Panc1 (cell line): Measurements from ENCODE around the gene RAB3IL1. TPM values are rescaled to one million over a fixed set of nuclear protein-coding genes. Genes with fewer than 3 reads are reported as not detected.

Experiments
- ATAC-seq: fragments of 200-7000 bp; cut with Tn5 transposase; 2 replicates; pipeline ENCODE4 v1.9.1; 2020; ENCODE audit warnings: mild to moderate bottlenecking, moderate library complexity
- BruUV-seq: library from RNA; stranded (reverse); fragments of 400-500 nt; replicated peaks from 2 replicates; lab custom pipeline; 2021; lab: Mats Ljungman, UMichigan
- CTCF ChIA-PET: fragments of 300-600 bp; sonication (Branson Sonifier 250); formaldehyde crosslinking; loops from one replicate; lab custom pipeline; 2022; ENCODE audit warnings: antibody characterized with exemption; lab: Charles Lee
- POLR2A ChIA-PET: fragments of 300-600 bp; sonication (Branson Sonifier 250); formaldehyde crosslinking; loops from one replicate; lab custom pipeline; 2022; ENCODE audit warnings: antibody characterized with exemption; lab: Charles Lee
- DNase-seq: peaks from one replicate; pipeline ENCODE4 v3.0.0-alpha.2; 2010; ENCODE audit warnings: low read depth, low spot score
- H3K27ac ChIP-seq: 2 replicates; pipeline ENCODE4 v1.5.1; 2011; ENCODE audit warnings: mild to moderate bottlenecking, low read length, inconsistent platforms
- H3K27me3 ChIP-seq: fragments of 200-500 bp; sonication (Bioruptor generic); 2 replicates; pipeline ENCODE4 v1.6.0; 2014; ENCODE audit warnings: low read length, inconsistent platforms; ENCODE audit not compliant: control insufficient read depth, insufficient read depth
- H3K36me3 ChIP-seq: fragments of 200-500 bp; sonication (Bioruptor generic); 2 replicates; pipeline ENCODE4 v1.5.1; 2014; ENCODE audit warnings: inconsistent platforms, mild to moderate bottlenecking, low read length, moderate library complexity; ENCODE audit not compliant: control insufficient read depth, insufficient read depth
- H3K4me1 ChIP-seq: 2 replicates; pipeline ENCODE4 v1.5.1; 2011; ENCODE audit warnings: inconsistent platforms, mild to moderate bottlenecking, low read length, moderate library complexity; ENCODE audit not compliant: control insufficient read depth, insufficient read depth
- H3K4me3 ChIP-seq, 2 experiments: 2 replicates each; pipeline ENCODE4 v1.5.1; 2011 to 2012; ENCODE audit warnings: low read depth in 2 of 2, low read length in 2 of 2, mild to moderate bottlenecking in 2 of 2, inconsistent platforms in 1 of 2, moderate library complexity in 1 of 2
- H3K9me3 ChIP-seq: fragments of 200-500 bp; sonication (Bioruptor generic); 2 replicates; pipeline ENCODE4 v1.5.1; 2014; ENCODE audit warnings: low read depth, mild to moderate bottlenecking, inconsistent platforms, low read length, moderate library complexity; ENCODE audit not compliant: control insufficient read depth, insufficient read depth
- POLR2AphosphoS5 ChIP-seq: IDR thresholded peaks from 2 replicates; pipeline ENCODE4 v1.6.1; 2012; ENCODE audit warnings: mild to moderate bottlenecking, low read depth, low read length, moderate library complexity
- SIN3A ChIP-seq: IDR thresholded peaks from 2 replicates; pipeline ENCODE4 v1.6.1; 2012; ENCODE audit warnings: low read depth, mild to moderate bottlenecking, low read length, moderate library complexity, borderline replicate concordance; ENCODE audit not compliant: insufficient read depth
- TCF7L2 ChIP-seq: IDR thresholded peaks from 2 replicates; pipeline ENCODE4 v1.6.1; 2011; ENCODE audit warnings: mild to moderate bottlenecking, low read depth, low read length, inconsistent platforms
- in situ Hi-C: cut with HindIII; loops from 2 replicates; pipeline ENCODE4 v1.10.0; 2016; ENCODE audit warnings: low sequenced_read_pairs, low pct_unique_long_range_greater_than_20kb
- intact Hi-C: fragments of 100-400 bp; cut with micrococcal nuclease; formaldehyde crosslinking; loops from one replicate; pipeline ENCODE4 v1.10.0; 2022; ENCODE audit not compliant: unreplicated experiment
- total RNA-seq: library from RNA; stranded (reverse); gene quantifications from one replicate; pipeline ENCODE4 v1.2.1, GENCODE V29; 2021; ENCODE audit not compliant: unreplicated experiment
- TF ChIP-seq, protein P1 (sequence below), 2 experiments: IDR thresholded peaks; 2 replicates each; pipeline ENCODE4 v1.6.1; 2011 to 2012; ENCODE audit warnings: low read depth in 2 of 2, control low read depth in 1 of 2, low read length in 1 of 2, mild to moderate bottlenecking in 1 of 2, moderate library complexity in 1 of 2; ENCODE audit not compliant: insufficient read depth in 1 of 2
- TF ChIP-seq, protein P2 (sequence below): fragments of 450-650 bp; IDR thresholded peaks from 2 replicates; pipeline ENCODE4 v1.5.1; 2017; ENCODE audit warnings: mild to moderate bottlenecking

Gene RAB3IL1
- total RNA-seq, 1 experiment from 2014 or later, result 8.9 TPM

DNA sequence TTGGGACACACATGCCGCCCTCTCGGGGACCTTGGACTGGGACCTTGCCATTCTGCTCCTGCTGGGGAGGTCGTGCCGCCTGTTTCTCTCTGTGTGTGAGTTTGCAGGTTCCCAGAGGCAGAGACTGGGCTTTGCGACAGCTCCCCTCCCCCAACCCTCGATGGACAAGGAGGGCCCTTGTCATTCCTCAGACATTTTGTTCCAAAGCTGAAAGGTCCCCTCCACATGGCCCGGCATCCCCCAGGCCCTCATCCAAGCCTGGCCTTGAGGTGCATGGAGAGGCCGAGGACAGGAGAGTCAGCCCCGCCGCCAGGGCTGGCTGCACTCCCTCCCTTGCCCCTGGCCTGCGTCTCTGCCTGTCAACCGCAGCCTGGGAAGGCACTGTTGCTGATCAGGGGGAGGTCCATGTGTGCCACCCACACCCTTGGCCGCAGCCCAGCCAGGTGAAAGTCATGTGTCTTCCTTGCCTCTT lies 63.6 kb downstream of the RAB3IL1 start:
- in situ Hi-C loops (no loop called here), intact Hi-C loops (no loop called here)
- Histone ChIP-seq H3K27ac (no peak overlapping the region), H3K4me1 (peaks cover 4% of the 10 kb centered on the region; the same call in 1 of the 2 replicates), H3K4me3 (no peak overlapping the region), H3K27me3 (no peaks in the 10 kb centered on the region), H3K9me3 (no peaks in the 10 kb centered on the region), H3K36me3 (0 out of 2 replicates have a peak, but pooled peaks cover 2% of the 10 kb centered on the region)
- DNase-seq, result no peak
- POLR2A ChIA-PET, result no interaction called here
- no TSS peak for BruUV-seq
- CTCF ChIA-PET, result no interaction called here
- TF ChIP-seq POLR2AphosphoS5, result no peak
- no peak for TF ChIP-seq SIN3A
- TF ChIP-seq TCF7L2, result no peak
- no peak for ATAC-seq

DNA sequence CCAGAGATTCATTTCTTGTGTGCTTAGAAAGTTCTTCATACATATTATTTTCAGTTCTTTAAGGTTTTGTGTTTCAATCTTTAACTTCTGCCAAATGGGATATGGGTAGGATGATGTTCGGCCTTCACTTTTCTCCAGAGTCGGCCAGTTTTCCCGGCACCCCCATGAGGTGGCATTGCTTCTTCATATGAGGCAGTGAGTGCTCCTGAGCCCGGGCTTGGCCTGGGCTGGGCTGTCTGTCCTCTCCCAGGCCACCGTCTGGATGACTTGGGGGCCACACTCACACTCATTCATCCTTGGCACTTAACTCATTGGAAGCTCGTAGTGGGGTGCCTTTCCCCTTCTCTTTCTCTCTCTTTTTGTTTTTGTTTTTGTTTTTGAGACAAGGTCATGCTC lies 65.5 kb downstream of the RAB3IL1 start:
- POLR2A ChIA-PET, result no interaction called here
- peaks cover 2% of the 10 kb centered on the region; the same call in 1 of the 2 replicates for H3K36me3 ChIP-seq
- in situ Hi-C loops, result no loop called here
- H3K27me3 ChIP-seq, result no peaks in the 10 kb centered on the region
- TF ChIP-seq, protein P1, sequence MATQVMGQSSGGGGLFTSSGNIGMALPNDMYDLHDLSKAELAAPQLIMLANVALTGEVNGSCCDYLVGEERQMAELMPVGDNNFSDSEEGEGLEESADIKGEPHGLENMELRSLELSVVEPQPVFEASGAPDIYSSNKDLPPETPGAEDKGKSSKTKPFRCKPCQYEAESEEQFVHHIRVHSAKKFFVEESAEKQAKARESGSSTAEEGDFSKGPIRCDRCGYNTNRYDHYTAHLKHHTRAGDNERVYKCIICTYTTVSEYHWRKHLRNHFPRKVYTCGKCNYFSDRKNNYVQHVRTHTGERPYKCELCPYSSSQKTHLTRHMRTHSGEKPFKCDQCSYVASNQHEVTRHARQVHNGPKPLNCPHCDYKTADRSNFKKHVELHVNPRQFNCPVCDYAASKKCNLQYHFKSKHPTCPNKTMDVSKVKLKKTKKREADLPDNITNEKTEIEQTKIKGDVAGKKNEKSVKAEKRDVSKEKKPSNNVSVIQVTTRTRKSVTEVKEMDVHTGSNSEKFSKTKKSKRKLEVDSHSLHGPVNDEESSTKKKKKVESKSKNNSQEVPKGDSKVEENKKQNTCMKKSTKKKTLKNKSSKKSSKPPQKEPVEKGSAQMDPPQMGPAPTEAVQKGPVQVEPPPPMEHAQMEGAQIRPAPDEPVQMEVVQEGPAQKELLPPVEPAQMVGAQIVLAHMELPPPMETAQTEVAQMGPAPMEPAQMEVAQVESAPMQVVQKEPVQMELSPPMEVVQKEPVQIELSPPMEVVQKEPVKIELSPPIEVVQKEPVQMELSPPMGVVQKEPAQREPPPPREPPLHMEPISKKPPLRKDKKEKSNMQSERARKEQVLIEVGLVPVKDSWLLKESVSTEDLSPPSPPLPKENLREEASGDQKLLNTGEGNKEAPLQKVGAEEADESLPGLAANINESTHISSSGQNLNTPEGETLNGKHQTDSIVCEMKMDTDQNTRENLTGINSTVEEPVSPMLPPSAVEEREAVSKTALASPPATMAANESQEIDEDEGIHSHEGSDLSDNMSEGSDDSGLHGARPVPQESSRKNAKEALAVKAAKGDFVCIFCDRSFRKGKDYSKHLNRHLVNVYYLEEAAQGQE (IDR thresholded peaks at IDR 0.05; ENCODE audit: insufficient read depth in 1 of 2, low read depth in 2 of 2, low read length in 1 of 2), result no peak
- no peak for TF ChIP-seq TCF7L2
- TF ChIP-seq, protein P2, sequence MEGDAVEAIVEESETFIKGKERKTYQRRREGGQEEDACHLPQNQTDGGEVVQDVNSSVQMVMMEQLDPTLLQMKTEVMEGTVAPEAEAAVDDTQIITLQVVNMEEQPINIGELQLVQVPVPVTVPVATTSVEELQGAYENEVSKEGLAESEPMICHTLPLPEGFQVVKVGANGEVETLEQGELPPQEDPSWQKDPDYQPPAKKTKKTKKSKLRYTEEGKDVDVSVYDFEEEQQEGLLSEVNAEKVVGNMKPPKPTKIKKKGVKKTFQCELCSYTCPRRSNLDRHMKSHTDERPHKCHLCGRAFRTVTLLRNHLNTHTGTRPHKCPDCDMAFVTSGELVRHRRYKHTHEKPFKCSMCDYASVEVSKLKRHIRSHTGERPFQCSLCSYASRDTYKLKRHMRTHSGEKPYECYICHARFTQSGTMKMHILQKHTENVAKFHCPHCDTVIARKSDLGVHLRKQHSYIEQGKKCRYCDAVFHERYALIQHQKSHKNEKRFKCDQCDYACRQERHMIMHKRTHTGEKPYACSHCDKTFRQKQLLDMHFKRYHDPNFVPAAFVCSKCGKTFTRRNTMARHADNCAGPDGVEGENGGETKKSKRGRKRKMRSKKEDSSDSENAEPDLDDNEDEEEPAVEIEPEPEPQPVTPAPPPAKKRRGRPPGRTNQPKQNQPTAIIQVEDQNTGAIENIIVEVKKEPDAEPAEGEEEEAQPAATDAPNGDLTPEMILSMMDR, result no peak
- TF ChIP-seq SIN3A, result no peak
- no peak for TF ChIP-seq POLR2AphosphoS5
- DNase-seq (no peak), ATAC-seq (no peak)
- BruUV-seq, result no TSS peak
- intact Hi-C loops, result no loop called here
- H3K9me3 ChIP-seq, result no peaks in the 10 kb centered on the region
- peaks cover 4% of the 10 kb centered on the region; the same call in 1 of the 2 replicates for H3K4me1 ChIP-seq
- H3K27ac ChIP-seq, result no peak overlapping the region
- CTCF ChIA-PET, result no interaction called here
- H3K4me3 ChIP-seq, result no peak overlapping the region

DNA sequence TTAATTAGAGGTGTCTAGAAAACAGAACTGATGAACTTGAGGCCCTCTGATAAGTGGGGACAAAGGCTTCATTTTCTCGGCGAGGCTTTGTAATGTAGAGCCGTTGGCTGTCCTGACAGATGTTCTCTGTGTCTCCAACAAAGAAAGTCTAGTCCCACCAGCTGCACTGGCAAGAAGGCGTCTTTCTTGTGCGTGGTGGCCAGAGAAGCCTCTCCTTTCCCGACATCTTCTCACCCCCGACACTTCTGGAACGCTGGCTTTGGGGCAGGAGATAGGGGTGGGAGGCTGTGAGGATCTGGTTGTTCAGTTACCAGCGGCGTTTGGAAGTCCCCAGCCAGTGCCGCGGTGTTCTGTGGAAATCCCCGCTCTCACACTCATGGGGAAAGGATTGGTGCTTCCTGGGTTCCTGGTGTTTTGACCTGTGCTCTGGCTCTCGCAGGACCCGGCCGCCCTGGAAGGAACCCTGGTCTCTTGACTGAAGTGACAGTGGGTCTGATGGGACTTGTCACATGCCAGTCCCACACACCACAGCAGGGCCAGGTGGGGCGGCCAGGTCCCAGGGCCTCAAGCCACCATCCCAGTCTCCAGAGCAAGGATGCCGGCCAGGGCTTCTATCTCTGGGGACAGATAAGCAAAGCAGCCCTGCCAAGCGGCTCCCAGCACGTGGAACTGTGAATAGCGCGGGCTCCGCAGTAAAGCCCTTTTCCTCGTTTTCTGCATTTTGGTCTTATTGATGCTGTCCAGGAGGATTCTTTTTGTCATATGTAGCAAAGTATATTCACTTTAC lies 66.1 kb downstream of the RAB3IL1 start:
- POLR2A ChIA-PET, result no interaction called here
- no peak for TF ChIP-seq SIN3A
- in situ Hi-C loops, result no loop called here
- ATAC-seq (no peak), DNase-seq (no peak)
- H3K9me3 ChIP-seq, result no peaks in the 10 kb centered on the region
- no peak overlapping the region for H3K4me3 ChIP-seq
- CTCF ChIA-PET, result no interaction called here
- peaks cover 4% of the 10 kb centered on the region; the same call in 1 of the 2 replicates for H3K4me1 ChIP-seq
- H3K27ac ChIP-seq, result no peak overlapping the region
- no peaks in the 10 kb centered on the region for H3K27me3 ChIP-seq
- BruUV-seq, result no TSS peak
- peaks cover 2% of the 10 kb centered on the region; the same call in 1 of the 2 replicates for H3K36me3 ChIP-seq
- intact Hi-C loops, result no loop called here
